Smooth muscle cell (in vitro differentiated cells): ENCODE results near the gene KIF5A. TPM values are rescaled to one million over a fixed set of nuclear protein-coding genes. Genes with fewer than 3 reads are reported as not detected.
A peak's percentile ranks its signal among the peaks of the same experiment; 100 is the strongest.
"Not testable (repeated sequence)": the region's sequence is repeated elsewhere in the genome, so short reads cannot be mapped to it uniquely, and the experiment has no call there.

Experiments used
- DNase-seq: peaks from one replicate; lab custom pipeline; 2025; ENCODE audit not compliant: unreplicated experiment; lab: John Stamatoyannopoulos, UW
- H2AFZ ChIP-seq: fragments of 200-600 bp; sonication (generic); 2 replicates; pipeline ENCODE4 v1.6.0; 2016; ENCODE audit warnings: antibody characterized with exemption, low read depth, mild to moderate bottlenecking
- H3F3A ChIP-seq: fragments of 200-600 bp; sonication (generic); 2 replicates; pipeline ENCODE4 v1.6.0; 2017; ENCODE audit warnings: antibody characterized with exemption, low read depth
- H3K27ac ChIP-seq: fragments of 200-600 bp; sonication (generic); 2 replicates; pipeline ENCODE4 v1.5.1; 2016; ENCODE audit warnings: low read depth, mild to moderate bottlenecking
- H3K27me3 ChIP-seq: fragments of 200-600 bp; sonication (generic); 2 replicates; pipeline ENCODE4 v1.6.1; 2016; ENCODE audit warnings: low read depth, mild to moderate bottlenecking
- H3K36me3 ChIP-seq: fragments of 200-600 bp; sonication (generic); 2 replicates; pipeline ENCODE4 v1.5.1; 2016; ENCODE audit warnings: low read depth
- H3K4me1 ChIP-seq: fragments of 200-600 bp; sonication (generic); 2 replicates; pipeline ENCODE4 v1.5.1; 2016; ENCODE audit warnings: low read depth
- H3K4me2 ChIP-seq: fragments of 200-600 bp; sonication (generic); 2 replicates; pipeline ENCODE4 v1.6.0; 2016; ENCODE audit warnings: mild to moderate bottlenecking
- H3K4me3 ChIP-seq: fragments of 200-600 bp; sonication (generic); 2 replicates; pipeline ENCODE4 v1.5.1; 2016; ENCODE audit warnings: mild to moderate bottlenecking
- H3K79me2 ChIP-seq: fragments of 200-600 bp; sonication (generic); 2 replicates; pipeline ENCODE4 v1.6.0; 2016; ENCODE audit warnings: low read depth, mild to moderate bottlenecking
- H3K9ac ChIP-seq: fragments of 200-600 bp; sonication (generic); 2 replicates; pipeline ENCODE4 v1.6.0; 2016; ENCODE audit warnings: low read depth
- H3K9me3 ChIP-seq: fragments of 200-600 bp; sonication (generic); replicated peaks from 2 replicates; pipeline ENCODE4 v1.5.1; 2016; ENCODE audit warnings: low read depth
- H4K20me1 ChIP-seq: fragments of 200-600 bp; sonication (generic); 2 replicates; pipeline ENCODE4 v1.6.0; 2016; ENCODE audit warnings: low read depth
- CTCF ChIP-seq: fragments of 200-600 bp; sonication (generic); IDR thresholded peaks from 2 replicates; pipeline ENCODE4 v1.5.1; 2017; ENCODE audit warnings: borderline replicate concordance, mild to moderate bottlenecking, antibody characterized with exemption; ENCODE audit not compliant: insufficient read depth, poor library complexity, severe bottlenecking
- WGBS: methylation state at CpG from one replicate; pipeline ENCODE4 v1.1.7; 2016; ENCODE audit warnings: low lambda C conversion rate; 5-methylcytosine and 5-hydroxymethylcytosine counted together
- polyA plus RNA-seq: library from polyadenylated mRNA; unstranded; fragments of >200 nt; fragmentation: Nextera tagmentation; extraction: Ambion mirVana; gene quantifications from 2 replicates; pipeline ENCODE4 v1.2.1, GENCODE V29; 2016
- total RNA-seq: library from RNA; depleted of rRNA; stranded (reverse); fragments of >200 nt; gene quantifications from 2 replicates; pipeline ENCODE4 v1.2.3, GENCODE V29; 2014

KIF5A gene
- 2.2 and 2.8 TPM in 2 replicates for total RNA-seq
- 0.34 and 0.53 TPM in 2 replicates for polyA plus RNA-seq

GRCh38 chr12:57549909-57550640, at the start of gene KIF5A:
Gene KIF5A (plus strand): TSS chr12:57550044. CDS start chr12:57550272, 228 bp downstream.
- Histone ChIP-seq H3K27ac (no peak within 1 kb of the TSS), H3K36me3 (no peaks in the 10 kb centered on the region), H3K4me2 (peak within 1 kb of the TSS; percentile 95), H3K27me3 (peaks cover 12% of the 10 kb centered on the region), H3K9ac (peak within 1 kb of the TSS; percentile 44), H3K79me2 (peaks cover 27% of the 10 kb centered on the region), H3F3A (peaks cover 20% of the 10 kb centered on the region), H3K9me3 (no peaks in the 10 kb centered on the region), H4K20me1 (peaks cover 12% of the 10 kb centered on the region), H3K4me3 (peak within 1 kb of the TSS; percentile 57), H3K4me1 (peaks cover 51% of the 10 kb centered on the region), H2AFZ (peak within 1 kb of the TSS; percentile 92)
- TF ChIP-seq CTCF = no peak
- no peak for DNase-seq
- 5% methylated on average over 24 of the region's 52 CpGs for WGBS

- H2AFZ ChIP-seq = no peak overlapping the region
- H3K4me3 ChIP-seq = no peak overlapping the region
- peaks cover 10% of the 10 kb centered on the region for H3K79me2 ChIP-seq
- WGBS = 97% methylated on average over 11 of the region's 11 CpGs
- no peak for TF ChIP-seq CTCF
- no peak for DNase-seq
- H3K36me3 ChIP-seq = peaks cover 19% of the 10 kb centered on the region
- H3K4me2 ChIP-seq = no peak overlapping the region
- H4K20me1 ChIP-seq = no peaks in the 10 kb centered on the region
- no peak overlapping the region for H3K27ac ChIP-seq
- no peaks in the 10 kb centered on the region for H3K9me3 ChIP-seq
- H3K4me1 ChIP-seq = no peaks in the 10 kb centered on the region
- no peaks in the 10 kb centered on the region for H3F3A ChIP-seq
- no peak overlapping the region for H3K9ac ChIP-seq
- no peaks in the 10 kb centered on the region for H3K27me3 ChIP-seq
Measured at GRCh38 chr12:57500213-57500612, 49.6 kb upstream of the KIF5A start.

- H3F3A ChIP-seq, H3K4me1 ChIP-seq, H3K9ac ChIP-seq, H3K4me3 ChIP-seq, H4K20me1 ChIP-seq, DNase-seq, H3K4me2 ChIP-seq, H2AFZ ChIP-seq, H3K27me3 ChIP-seq, H3K27ac ChIP-seq, H3K9me3 ChIP-seq: not testable (repeated sequence)
- Histone ChIP-seq H3K36me3 (peaks cover 19% of the 10 kb centered on the region), H3K79me2 (peaks cover 21% of the 10 kb centered on the region)
- WGBS = 99% methylated on average over 19 of the region's 22 CpGs
Measured at GRCh38 chr12:57502311-57502969, 47.4 kb upstream of the KIF5A start.

- H2AFZ ChIP-seq, H3K9ac ChIP-seq, H3K9me3 ChIP-seq, DNase-seq, H3K27me3 ChIP-seq, H3K4me3 ChIP-seq, H3F3A ChIP-seq, H4K20me1 ChIP-seq, H3K4me2 ChIP-seq, H3K4me1 ChIP-seq, H3K36me3 ChIP-seq, H3K27ac ChIP-seq: not testable (repeated sequence)
- 100% methylated on average over 3 of the region's 4 CpGs for WGBS
- peaks cover 27% of the 10 kb centered on the region for H3K79me2 ChIP-seq
Measured at GRCh38 chr12:57506541-57506940, 43.3 kb upstream of the KIF5A start.

GRCh38 chr12:57507796-57508195, 42.0 kb upstream of the KIF5A start:
- H3K9me3 ChIP-seq, DNase-seq, H3K9ac ChIP-seq, H3K4me3 ChIP-seq, H3K4me1 ChIP-seq, H3K27me3 ChIP-seq, H3K4me2 ChIP-seq, H2AFZ ChIP-seq, H3K27ac ChIP-seq, H3K36me3 ChIP-seq: not testable (repeated sequence)
- H3K79me2 ChIP-seq = peaks cover 20% of the 10 kb centered on the region
- peaks cover 20% of the 10 kb centered on the region for H3F3A ChIP-seq
- over 99% methylated on average over 24 of the region's 28 CpGs for WGBS
- peaks cover 11% of the 10 kb centered on the region for H4K20me1 ChIP-seq
